Activated CD8-positive, alpha-beta memory T cell treated with anti-CD3 and anti-CD28 coated beads, Interleukin-2, amount 50 U/mL, for 48 hours (primary cell): ENCODE results near the gene RB1.

Experiments used
- DNase-seq: peaks from one replicate; pipeline ENCODE4 v3.0.0-alpha.2; 2020

Gene RB1

GRCh38 chr13:48457578-48458242, 154.2 kb downstream of the RB1 start:
- no peak for DNase-seq

- DNase-seq, result no peak
Measured at GRCh38 chr13:48475230-48475629, 171.7 kb downstream of the RB1 start.

- no peak for DNase-seq
Measured at GRCh38 chr13:48476215-48476614, 172.7 kb downstream of the RB1 start.

GRCh38 chr13:48476686-48477085, 173.1 kb downstream of the RB1 start:
- no peak for DNase-seq

- DNase-seq, result no peak
Measured at GRCh38 chr13:48477191-48477855, 173.8 kb downstream of the RB1 start.

GRCh38 chr13:48478391-48478790, 174.8 kb downstream of the RB1 start:
- DNase-seq, result no peak

- DNase-seq, result no peak
Measured at GRCh38 chr13:48483575-48483974, 180.0 kb downstream of the RB1 start.

GRCh38 chr13:48485432-48485831, 181.9 kb downstream of the RB1 start:
- DNase-seq, result no peak

GRCh38 chr13:48486362-48486761, 182.8 kb downstream of the RB1 start:
- no peak for DNase-seq

- DNase-seq, result no peak
Measured at GRCh38 chr13:48486836-48487235, 183.3 kb downstream of the RB1 start.

GRCh38 chr13:48487968-48488367, 184.4 kb downstream of the RB1 start:
- DNase-seq, result no peak

GRCh38 chr13:48488995-48489394, 185.4 kb downstream of the RB1 start:
- DNase-seq, result no peak

GRCh38 chr13:48489666-48490065, 186.1 kb downstream of the RB1 start:
- no peak for DNase-seq

GRCh38 chr13:48490241-48490640, 186.7 kb downstream of the RB1 start:
- DNase-seq, result no peak

GRCh38 chr13:48491423-48492095, 188.0 kb downstream of the RB1 start:
- DNase-seq, result no peak

- no peak for DNase-seq
Measured at GRCh38 chr13:48492096-48492440, 188.5 kb downstream of the RB1 start.

GRCh38 chr13:48492470-48493065, 189.0 kb downstream of the RB1 start:
- peak; percentile 81 for DNase-seq

- no peak for DNase-seq
Measured at GRCh38 chr13:48493066-48493765, 189.7 kb downstream of the RB1 start.

GRCh38 chr13:48493851-48494250, 190.3 kb downstream of the RB1 start:
- no peak for DNase-seq

- no peak for DNase-seq
Measured at GRCh38 chr13:48494874-48495273, 191.3 kb downstream of the RB1 start.

GRCh38 chr13:48496271-48497161, 193.0 kb downstream of the RB1 start:
- DNase-seq, result no peak

GRCh38 chr13:48497669-48498068, 194.1 kb downstream of the RB1 start:
- DNase-seq, result no peak
